ENCODE results near the gene DDIT4. TPM values are rescaled to one million over a fixed set of nuclear protein-coding genes. Genes with fewer than 3 reads are reported as not detected.
"Not testable (repeated sequence)": the region's sequence is repeated elsewhere in the genome, so short reads cannot be mapped to it uniquely, and the experiment has no call there.

DDIT4 gene
- total RNA-seq, 1 experiment from 2014 or later, result 326 TPM

DNA sequence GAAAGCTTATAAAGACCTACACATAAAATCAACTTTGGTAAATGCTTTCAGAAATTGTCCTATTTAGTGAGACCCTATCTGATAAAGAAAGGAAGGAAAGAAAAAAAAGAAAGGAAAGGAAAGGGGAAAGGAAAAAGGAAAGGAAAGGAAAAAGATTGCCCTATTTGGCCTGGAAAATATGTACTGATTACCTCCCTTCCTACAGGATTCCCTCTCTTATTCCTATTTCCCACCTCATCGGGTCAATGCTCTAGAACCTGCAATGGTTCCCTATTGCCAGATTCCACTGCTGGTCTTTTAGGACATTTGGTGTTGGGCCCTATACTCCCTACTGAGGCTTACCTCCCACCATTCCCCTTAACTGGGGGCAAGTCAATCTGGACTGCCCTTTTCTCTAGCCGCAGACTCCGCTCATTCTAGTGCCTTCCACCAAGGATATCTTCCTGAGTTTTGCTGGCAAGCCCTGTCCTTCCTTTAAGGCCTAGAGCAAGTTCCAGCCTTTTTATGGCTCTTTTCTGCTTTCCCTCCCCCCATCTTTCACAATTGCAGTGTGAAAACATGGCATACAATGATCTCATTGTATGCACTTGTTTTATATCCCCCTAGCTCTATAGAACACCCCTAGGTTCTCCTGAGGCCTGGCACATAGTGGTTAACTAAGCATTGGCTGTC is 4.4 kb downstream of the DDIT4 start:
- intact Hi-C loops (cut with micrococcal nuclease; ENCODE audit: unreplicated experiment), result loop anchor here (1.0 to 2.0 kb wide), 2 partner anchors 17 to 53 kb away; no protein-coding TSS in a partner anchor
- Mint-ChIP-seq H3K27ac (ENCODE audit: unreplicated experiment) (peak overlapping the region; percentile 99), H3K4me1 (ENCODE audit: low read depth, unreplicated experiment) (peaks cover 38% of the 10 kb centered on the region), H3K4me3 (ENCODE audit: low read depth, unreplicated experiment) (no peak overlapping the region), H3K9me3 (ENCODE audit: low read depth, unreplicated experiment) (no peaks in the 10 kb centered on the region), H3K36me3 (ENCODE audit: insufficient read depth, unreplicated experiment) (peaks cover 52% of the 10 kb centered on the region), H3K27me3 (ENCODE audit: unreplicated experiment) (no peaks in the 10 kb centered on the region)
- BruUV-seq (replicated peaks), result no TSS peak
- TF ChIP-seq, protein P1, sequence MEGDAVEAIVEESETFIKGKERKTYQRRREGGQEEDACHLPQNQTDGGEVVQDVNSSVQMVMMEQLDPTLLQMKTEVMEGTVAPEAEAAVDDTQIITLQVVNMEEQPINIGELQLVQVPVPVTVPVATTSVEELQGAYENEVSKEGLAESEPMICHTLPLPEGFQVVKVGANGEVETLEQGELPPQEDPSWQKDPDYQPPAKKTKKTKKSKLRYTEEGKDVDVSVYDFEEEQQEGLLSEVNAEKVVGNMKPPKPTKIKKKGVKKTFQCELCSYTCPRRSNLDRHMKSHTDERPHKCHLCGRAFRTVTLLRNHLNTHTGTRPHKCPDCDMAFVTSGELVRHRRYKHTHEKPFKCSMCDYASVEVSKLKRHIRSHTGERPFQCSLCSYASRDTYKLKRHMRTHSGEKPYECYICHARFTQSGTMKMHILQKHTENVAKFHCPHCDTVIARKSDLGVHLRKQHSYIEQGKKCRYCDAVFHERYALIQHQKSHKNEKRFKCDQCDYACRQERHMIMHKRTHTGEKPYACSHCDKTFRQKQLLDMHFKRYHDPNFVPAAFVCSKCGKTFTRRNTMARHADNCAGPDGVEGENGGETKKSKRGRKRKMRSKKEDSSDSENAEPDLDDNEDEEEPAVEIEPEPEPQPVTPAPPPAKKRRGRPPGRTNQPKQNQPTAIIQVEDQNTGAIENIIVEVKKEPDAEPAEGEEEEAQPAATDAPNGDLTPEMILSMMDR (IDR thresholded peaks at IDR 0.05; ENCODE audit: unreplicated experiment), result no peak
- no peak for DNase-seq
- CTCF ChIA-PET, result interaction anchor here (1.0 to 3.5 kb wide), 8 partner anchors 12 to 53 kb away, joined by 3 to 14 read pairs (median 9); no protein-coding TSS in a partner anchor

DNA sequence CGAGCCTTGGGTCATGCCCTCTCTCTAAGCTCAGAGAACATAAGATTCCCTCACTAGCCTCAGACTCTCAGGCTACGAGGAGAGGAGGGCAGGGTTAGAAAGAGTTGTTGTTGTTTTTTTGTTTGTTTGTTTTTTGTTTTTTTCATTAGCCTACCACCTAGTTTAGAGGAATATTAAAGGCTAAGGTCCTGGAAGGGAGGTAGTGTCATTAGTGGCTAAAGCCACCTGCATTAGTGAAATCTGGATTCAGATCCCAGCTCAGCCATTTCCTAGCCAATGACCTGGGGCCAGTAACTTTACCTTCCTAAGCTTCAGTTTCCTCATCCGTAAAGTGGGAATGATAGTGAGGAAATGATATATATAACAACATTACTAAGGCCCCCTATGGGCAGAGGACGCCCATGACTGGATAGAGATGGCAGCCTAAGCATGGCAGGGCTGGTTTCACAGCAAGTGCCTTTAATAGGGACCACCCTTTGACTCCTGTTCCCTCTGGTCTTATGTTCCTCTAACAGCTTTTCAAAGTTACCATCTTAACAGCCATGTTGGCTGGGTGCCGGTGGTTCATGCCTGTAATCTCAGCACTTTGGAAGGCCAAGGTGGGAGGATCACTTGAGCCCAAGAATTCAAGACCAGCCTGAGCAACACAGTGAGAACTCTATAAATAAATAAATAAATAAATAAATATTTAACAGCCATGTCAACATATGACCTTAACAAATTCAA is 5.1 kb downstream of the DDIT4 start:
- H3K9me3 Mint-ChIP-seq (ENCODE audit: low read depth, unreplicated experiment), result no peaks in the 10 kb centered on the region
- peak overlapping the region; percentile 99 for H3K27ac Mint-ChIP-seq (ENCODE audit: unreplicated experiment)
- CTCF ChIA-PET, result interaction anchor here (0.6 to 3.5 kb wide), 9 partner anchors 12 to 69 kb away, joined by 3 to 14 read pairs (median 8); no protein-coding TSS in a partner anchor
- intact Hi-C loops (cut with micrococcal nuclease; ENCODE audit: unreplicated experiment), result loop anchor here (1.0 kb wide), 1 partner anchor 52 kb away; no protein-coding TSS in a partner anchor
- TF ChIP-seq, protein P1 (IDR thresholded peaks at IDR 0.05; ENCODE audit: unreplicated experiment), result no peak
- H3K4me1 Mint-ChIP-seq (ENCODE audit: low read depth, unreplicated experiment), result peaks cover 38% of the 10 kb centered on the region
- BruUV-seq (replicated peaks), result no TSS peak
- no peak overlapping the region for H3K4me3 Mint-ChIP-seq (ENCODE audit: low read depth, unreplicated experiment)
- no peak for DNase-seq
- H3K27me3 Mint-ChIP-seq (ENCODE audit: unreplicated experiment), result no peaks in the 10 kb centered on the region
- peaks cover 45% of the 10 kb centered on the region for H3K36me3 Mint-ChIP-seq (ENCODE audit: insufficient read depth, unreplicated experiment)

DNA sequence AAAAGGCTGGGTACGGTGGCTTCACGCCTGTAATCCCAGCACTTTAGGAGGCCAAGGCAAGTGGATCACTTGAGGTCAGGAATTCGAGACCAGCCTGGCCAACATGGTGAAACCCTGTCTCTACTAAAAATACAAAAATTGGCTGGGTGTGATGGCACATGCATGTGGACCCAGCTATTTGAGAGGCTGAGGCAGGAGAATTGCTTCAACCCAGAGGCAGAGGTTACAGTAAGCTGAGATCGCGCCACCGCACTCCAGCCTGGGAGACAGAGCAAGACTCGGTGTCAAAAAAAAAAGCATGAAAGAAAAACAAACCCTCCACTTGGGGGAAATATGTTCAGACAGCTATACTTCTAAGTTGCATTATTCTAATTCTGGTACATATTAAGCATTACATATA is 5.9 kb downstream of the DDIT4 start:
- CTCF ChIA-PET, result interaction anchor here (0.6 to 3.5 kb wide), 3 partner anchors 19 to 70 kb away, joined by 6 to 11 read pairs (median 8); no protein-coding TSS in a partner anchor

DNA sequence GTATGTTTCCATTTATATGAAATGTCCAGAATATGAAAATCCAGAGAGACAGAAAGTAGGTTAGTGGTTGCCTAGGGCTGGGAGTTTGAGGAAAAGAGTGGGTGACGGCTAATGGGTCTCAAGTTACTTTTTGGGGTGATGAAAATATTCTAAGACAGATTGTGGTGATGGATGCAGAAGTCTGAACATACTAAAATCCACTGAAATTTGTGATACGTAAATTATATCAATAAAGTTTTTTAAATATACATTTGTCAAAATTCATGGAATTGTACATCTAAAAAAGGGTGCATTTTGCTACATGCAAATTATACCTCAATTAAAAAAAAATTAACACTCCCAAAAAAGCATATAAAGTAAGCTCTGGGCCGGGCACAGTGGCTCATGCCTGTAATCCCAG is 9.4 kb downstream of the DDIT4 start:
- BruUV-seq (replicated peaks), result no TSS peak
- no peak overlapping the region for H3K4me3 Mint-ChIP-seq (ENCODE audit: low read depth, unreplicated experiment)
- H3K27me3 Mint-ChIP-seq (ENCODE audit: unreplicated experiment), result no peaks in the 10 kb centered on the region
- no peak for DNase-seq
- no peaks in the 10 kb centered on the region for H3K9me3 Mint-ChIP-seq (ENCODE audit: low read depth, unreplicated experiment)
- H3K27ac Mint-ChIP-seq (ENCODE audit: unreplicated experiment), result no peak overlapping the region
- peaks cover 6% of the 10 kb centered on the region for H3K36me3 Mint-ChIP-seq (ENCODE audit: insufficient read depth, unreplicated experiment)
- intact Hi-C loops (cut with micrococcal nuclease; ENCODE audit: unreplicated experiment), result no loop called here
- TF ChIP-seq, protein P1 (IDR thresholded peaks at IDR 0.05; ENCODE audit: unreplicated experiment), result no peak
- CTCF ChIA-PET, result interaction anchor here (1.0 kb wide), 2 partner anchors 9 to 10 kb away, joined by 3 to 7 read pairs; no protein-coding TSS in a partner anchor
- peaks cover 23% of the 10 kb centered on the region for H3K4me1 Mint-ChIP-seq (ENCODE audit: low read depth, unreplicated experiment)

More for the DNA sequence above, 5.9 kb downstream of the DDIT4 start:
- intact Hi-C loops (cut with micrococcal nuclease; ENCODE audit: unreplicated experiment); H3K27me3 Mint-ChIP-seq (ENCODE audit: unreplicated experiment); BruUV-seq (replicated peaks); H3K9me3 Mint-ChIP-seq (ENCODE audit: low read depth, unreplicated experiment); H3K4me3 Mint-ChIP-seq (ENCODE audit: low read depth, unreplicated experiment); DNase-seq: not testable (repeated sequence)
- Mint-ChIP-seq H3K4me1 (ENCODE audit: low read depth, unreplicated experiment) (peaks cover 38% of the 10 kb centered on the region), H3K36me3 (ENCODE audit: insufficient read depth, unreplicated experiment) (peaks cover 37% of the 10 kb centered on the region), H3K27ac (ENCODE audit: unreplicated experiment) (peak overlapping the region; percentile 3)
